Ecto neural progenitor cell (in vitro differentiated cells): ENCODE results near the gene CCNC.

Source experiments
- DNase-seq: peaks from one replicate; pipeline ENCODE4 v3.0.0-alpha.2; 2018; ENCODE audit warnings: low spot score

CCNC gene

DNA sequence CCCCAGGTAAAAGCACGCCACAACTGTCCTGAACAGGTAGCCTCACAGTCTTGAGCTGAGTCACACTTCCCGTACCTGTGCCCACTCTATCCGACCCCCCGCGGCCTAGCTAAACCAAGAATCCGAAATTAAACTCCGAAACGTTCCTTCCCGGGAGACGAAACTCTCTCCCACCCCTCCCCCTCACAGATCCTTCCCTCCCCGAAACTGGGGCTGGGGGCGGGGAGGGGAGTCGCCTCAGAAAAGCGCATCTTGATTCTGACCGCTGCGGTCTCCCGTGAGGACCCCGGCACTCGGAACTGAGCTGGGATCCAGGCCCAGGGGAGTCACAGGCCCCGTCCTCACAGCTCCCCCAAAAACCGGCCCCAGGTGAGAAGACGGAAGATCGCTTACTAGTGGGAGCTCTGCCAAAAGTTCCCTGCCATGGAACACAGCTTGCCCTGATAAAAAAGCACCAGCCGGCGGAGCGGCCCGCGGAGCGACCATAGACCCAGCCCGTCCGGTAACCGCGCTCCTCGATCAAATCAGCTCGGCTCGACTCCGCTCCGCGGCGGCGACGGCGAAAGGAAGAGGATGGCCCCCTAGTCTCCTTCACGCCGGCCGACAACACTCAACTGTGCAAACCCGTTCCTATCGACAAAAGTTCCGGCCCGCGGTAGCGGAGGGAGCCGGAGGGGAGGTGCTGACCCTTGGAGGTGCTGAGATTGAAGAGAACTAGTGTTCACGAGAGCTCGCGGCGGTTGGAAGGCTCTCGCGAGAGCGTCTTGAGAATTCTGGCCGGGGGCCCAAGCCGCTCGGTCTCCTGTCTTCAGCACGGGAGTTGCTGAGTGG is at the start of gene CCNC:
CCNC (minus strand) TSS at position 558 of the 831 bp plus-strand sequence; CDS start at position 425, 133 bp downstream.
- DNase-seq = peak; percentile 96

DNA sequence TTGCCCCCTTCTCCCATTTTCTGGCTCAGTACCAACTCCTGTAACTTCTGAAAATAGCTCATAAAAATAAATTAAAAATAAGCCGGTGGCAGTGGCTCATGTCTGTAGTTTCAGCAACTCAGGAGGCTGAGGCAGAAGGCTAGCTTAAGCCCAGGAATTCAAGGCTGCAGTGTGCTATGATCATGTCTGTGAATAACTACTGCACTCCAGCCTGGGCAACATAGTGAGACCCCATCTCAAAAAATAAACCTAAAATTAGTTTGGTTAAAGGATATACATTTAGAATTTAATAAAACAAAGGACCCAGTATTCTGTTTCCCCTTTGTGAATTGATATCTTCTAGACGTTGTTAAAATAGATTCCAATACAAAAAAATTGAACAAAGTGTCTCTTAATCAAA is 48.7 kb upstream of the CCNC start:
- no peak for DNase-seq

GRCh38 chr6:99614430-99615186 is 46.1 kb upstream of the CCNC start:
- peak; percentile 75 for DNase-seq

GRCh38 chr6:99613705-99614429 is 45.4 kb upstream of the CCNC start:
- DNase-seq = peak; percentile 76

GRCh38 chr6:99613409-99613704 is 44.9 kb upstream of the CCNC start:
- peak; percentile 86 for DNase-seq

DNA sequence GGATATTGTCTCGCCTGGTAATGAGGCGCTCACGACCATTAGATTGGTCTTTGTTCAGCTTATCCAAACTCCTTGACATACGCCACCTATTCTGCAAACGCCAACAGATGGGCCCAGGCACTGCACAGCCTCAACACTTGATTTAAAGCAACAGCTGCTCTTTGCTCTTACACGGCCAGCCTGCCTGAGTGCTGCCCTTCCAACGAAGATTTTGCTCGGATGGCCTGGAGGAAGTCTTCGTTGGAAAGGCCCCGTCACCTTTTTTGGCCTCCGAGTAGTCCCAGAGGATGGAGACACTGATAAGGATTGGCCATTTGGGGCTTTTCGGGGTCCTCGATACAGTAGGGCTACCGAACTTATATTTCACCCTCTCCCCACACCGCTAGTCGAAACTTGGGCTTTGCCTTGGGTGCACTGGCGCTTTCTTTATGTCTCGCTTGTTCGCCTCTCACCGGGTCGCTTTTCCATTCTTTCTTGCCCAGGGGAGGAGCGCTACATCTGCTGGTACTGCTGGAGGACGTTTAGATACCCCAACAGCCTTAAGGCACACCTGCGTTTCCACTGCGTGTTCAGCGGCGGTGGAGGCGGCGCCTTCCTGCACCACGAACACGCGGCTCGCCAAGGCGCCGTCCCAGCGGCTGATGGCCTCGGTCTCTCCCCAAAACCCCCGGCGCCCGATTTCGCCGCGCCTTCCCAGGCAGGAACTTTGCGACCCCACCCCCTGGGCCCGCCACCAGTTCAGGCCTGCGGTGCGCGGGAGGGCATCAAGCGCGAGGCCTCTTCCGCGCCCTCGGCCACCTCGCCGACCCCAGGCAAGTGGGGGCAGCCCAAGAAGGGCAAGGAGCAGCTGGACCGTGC is 44.3 kb upstream of the CCNC start:
- DNase-seq = no peak

DNA sequence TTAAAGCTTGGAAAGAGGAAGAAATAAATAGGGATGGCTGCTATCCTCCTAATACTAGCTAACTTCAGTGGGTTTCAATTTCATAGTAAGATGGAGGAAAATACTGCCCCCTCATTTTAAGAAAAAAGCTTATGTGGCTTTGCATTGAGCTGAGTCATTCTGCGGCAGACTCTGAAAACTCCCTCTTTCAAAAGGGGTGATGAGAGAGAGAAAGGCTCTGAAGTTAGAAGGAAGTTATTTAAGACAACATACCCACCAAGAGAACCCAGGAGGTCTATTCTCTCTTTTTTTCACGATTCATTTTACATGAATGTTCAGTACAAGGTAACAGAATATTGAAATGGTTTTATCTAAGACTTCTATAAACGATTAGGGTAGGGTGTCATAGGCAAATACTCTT is 42.7 kb upstream of the CCNC start:
- DNase-seq = no peak

GRCh38 chr6:99609905-99610489 is 41.5 kb upstream of the CCNC start:
- DNase-seq = no peak

DNA sequence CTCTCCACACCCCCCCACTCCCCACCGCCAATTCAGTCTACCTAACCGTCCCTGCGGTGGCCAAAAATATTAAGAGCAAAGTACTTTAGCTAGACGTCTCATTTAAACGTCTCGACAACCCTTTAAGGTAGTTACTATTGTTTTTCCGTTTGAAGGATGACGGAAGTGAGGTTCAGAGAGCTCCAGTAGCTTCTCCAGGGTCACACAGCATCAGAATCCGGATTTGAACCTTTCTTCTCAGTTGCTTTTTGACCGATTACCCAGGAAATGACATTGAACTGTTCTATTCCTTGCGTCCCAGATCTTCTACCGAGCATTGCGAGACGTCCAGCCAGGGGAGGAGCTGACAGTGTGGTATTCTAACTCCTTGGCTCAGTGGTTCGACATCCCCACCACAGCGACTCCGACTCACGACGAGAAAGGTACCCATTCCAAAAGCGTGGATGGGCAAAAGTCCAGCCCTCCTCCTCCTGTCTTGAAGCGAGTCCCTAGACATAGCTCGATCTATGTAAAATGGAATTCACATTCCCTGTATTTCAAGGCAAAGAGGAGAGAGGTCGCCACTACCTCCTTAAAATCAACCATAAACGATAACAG is 40.5 kb upstream of the CCNC start:
- DNase-seq = no peak

DNA sequence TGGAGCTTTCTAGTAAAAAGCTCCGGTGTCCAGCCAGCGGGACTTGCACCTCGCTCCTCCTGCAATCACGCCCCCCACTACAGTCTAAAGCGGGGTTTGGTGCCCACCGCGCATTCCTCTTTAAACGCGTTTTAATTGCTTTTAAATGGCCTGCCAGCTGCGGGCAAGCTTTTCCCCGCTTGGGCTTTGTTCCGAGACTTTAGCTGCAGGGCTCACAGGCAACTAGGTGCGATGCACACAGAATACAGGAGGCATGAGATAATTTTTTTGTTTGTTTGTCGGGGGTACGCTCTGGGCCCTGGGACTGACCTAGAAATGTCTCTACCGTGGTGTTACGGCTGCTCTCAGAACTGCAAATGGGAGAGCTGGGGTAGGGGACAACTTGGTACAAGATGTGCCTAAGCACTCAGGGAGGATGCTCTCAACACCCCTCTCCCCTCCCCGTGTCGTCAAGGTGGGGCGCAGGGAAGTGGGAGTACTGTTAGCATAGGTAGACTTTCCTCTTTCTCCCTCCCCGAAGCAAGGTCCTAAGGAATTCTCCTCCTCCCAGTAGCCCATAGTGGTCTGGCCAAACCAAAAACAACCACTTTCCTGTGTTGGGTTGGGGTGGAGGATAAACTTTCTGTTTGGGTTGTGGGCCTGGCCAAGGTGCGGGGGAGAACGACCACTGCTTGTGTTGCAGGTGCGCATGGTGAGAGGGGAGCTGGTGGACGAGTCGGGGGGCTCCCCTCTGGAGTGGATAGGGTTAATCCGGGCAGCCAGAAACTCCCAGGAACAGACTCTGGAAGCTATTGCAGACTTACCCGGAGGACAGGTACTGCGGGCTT is 39.8 kb upstream of the CCNC start:
- no peak for DNase-seq

- no peak for DNase-seq
Observed at GRCh38 chr6:99607416-99608036, 39.1 kb upstream of the CCNC start.

DNA sequence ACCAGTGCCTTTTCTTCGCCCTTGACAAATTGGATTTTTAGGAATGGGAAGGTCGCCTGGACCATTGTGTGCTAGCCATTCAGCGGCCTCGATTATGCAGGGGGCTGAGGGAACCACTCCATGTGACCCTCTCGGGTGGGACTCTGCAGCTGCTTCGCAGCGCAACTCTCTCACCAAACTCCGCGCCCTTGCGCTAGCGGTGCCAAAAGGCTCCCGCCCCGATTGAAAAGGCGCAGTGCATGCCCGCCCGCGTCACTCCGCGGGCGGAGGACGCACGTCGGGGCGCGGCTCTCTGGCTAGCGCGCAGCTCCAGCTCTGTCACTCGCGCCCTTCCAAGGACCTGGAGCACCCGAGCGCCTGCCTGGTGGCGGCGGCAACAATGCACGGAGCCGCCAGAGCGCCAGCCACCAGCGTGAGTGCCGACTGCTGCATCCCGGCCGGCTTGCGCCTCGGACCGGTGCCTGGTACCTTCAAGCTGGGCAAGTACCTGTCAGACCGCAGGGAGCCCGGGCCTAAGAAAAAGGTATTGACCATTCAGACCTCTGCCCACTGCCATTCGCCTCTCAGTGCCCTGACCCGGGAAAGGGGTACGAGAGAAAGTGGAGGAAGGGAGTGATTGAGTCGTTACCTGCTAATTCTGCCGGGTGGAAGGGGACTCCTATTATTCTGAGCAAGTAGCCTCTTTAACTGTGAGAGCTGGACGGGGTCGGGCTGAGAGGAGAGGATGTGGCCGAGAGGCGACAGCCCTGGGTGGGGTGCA is 38.4 kb upstream of the CCNC start, which contains the start of gene PRDM13:
PRDM13 (plus strand) TSS at position 178 of the 760 bp plus-strand sequence; CDS start at position 380, 202 bp downstream.
- DNase-seq = peak; percentile 60

GRCh38 chr6:99605911-99606655 is 37.6 kb upstream of the CCNC start:
- no peak for DNase-seq

DNA sequence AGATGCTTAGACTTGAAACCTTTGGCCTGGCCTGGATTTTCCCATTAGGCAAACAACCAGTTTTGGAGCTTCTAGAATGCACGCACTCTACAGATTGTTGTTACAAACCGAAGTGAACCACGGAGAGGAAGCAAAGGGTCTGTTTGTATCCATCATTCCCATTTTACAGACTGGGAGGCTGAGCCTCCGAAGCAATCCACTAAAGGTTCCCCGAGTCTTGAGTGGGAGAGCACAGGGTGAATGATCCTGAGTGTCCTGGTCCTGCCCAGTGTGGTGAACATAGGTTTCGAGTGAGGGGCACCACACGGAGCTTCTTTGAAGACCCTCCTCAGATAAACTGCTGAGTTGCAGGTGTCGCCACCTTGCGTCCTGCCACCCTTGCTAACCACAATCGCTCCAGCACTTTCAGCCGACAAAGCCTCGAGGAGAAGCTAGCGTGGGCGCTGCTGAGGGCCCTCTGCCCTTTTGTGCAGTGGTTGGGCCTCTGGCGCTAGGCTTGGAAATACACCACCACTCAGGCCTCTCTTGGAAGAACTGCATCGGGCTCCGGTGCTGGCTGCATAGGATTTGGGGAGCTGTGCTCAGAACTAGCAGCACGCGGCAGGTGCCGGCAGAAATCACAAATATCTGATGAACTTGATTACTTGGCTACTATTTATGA is 36.7 kb upstream of the CCNC start:
- peak; percentile 64 for DNase-seq

GRCh38 chr6:99604166-99605073 is 36.0 kb upstream of the CCNC start:
- peak; percentile 60 for DNase-seq

DNA sequence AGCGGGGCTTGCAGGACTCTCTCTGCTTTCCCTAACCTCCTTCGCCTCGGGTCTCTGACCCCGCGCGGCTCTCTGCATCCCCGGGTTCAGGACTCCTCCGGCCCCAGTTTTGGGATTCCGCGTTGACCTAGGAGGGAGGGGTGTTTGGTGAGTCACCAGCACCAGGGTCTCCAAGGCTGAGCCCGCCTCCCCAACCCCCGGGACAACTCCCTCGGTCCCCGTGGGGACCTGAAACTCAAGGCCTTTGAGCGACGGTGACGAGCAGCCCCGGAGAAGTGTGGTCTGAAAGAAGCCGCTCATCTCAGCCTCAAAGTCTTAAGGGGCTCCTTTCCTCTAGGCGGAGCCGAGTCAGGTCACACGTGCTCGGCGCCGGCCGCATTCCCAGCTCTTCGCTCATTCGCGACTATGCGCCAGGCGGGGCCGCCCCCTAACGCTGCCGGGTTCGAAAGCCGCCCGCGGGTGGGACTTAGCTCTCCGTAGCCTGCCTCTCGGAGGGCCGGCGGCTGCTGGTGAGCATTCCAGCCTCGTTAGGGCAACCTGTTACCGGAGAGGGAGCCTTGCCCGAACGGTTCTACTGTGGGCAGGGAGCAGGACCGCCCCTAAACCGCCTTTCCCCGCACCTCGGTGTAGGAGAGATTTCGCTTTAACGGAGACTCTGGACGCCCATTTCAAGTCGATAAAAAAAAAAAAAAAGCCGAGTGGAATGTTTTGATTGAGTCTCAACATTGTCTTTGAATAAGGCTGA is 35.1 kb upstream of the CCNC start:
- peak; percentile 89 for DNase-seq
